ENCODE data around the gene ZNF398.

ZNF398 gene, protein sequence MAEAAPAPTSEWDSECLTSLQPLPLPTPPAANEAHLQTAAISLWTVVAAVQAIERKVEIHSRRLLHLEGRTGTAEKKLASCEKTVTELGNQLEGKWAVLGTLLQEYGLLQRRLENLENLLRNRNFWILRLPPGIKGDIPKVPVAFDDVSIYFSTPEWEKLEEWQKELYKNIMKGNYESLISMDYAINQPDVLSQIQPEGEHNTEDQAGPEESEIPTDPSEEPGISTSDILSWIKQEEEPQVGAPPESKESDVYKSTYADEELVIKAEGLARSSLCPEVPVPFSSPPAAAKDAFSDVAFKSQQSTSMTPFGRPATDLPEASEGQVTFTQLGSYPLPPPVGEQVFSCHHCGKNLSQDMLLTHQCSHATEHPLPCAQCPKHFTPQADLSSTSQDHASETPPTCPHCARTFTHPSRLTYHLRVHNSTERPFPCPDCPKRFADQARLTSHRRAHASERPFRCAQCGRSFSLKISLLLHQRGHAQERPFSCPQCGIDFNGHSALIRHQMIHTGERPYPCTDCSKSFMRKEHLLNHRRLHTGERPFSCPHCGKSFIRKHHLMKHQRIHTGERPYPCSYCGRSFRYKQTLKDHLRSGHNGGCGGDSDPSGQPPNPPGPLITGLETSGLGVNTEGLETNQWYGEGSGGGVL

DNA sequence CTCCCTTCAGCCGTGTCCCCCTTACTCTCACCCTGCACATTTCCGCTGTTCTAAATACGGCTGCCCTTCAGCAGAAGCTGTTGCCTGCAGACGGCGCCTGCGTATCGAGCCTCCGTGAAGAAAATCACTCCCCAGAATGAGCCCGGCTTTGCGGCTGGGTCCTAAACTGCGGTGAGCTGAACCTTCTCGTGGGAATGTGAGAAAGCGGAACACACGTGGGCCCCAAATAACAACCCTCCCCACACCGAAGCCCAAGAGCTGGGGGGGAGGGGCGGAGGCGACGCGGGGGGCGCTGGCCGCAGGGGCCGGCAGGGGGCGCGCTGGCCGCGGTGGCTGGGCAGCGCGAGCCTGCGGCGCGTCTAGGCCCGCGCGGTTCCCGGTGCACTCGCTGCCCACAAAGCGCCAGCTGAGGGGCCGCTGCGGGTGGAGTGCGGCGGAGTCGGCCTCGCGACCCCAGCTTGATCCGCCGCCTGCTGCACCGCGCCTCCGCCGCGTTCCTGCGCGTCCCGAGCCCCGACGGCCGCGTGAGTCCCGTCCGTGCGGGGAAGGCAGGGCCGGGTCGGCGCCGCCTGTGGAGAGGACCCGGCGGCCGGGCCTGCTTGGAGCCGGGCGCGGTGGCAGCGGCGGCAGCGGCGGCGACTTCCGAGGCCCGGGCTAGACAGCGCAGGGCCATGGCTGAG lies at the start of gene ZNF398:
TSS of gene ZNF398 (plus strand) at position 382 of the 680 bp plus-strand sequence. CDS start at position 672, 290 bp downstream.
- no peaks in the 10 kb centered on the region for H3K9me2 ChIP-seq (ENCODE audit: low read depth, low read length)
- no peaks in the 10 kb centered on the region for H4K20me1 ChIP-seq (ENCODE audit: insufficient read depth, low read length)
- H3K27me3 ChIP-seq (ENCODE audit: insufficient read depth, low read length): no peaks in the 10 kb centered on the region
- H3K36me3 ChIP-seq (ENCODE audit: insufficient read depth, low read length): peaks cover 3% of the 10 kb centered on the region; the same call in 1 of the 2 replicates
- H3K9ac ChIP-seq (ENCODE audit: low read length): peak within 1 kb of the TSS; percentile 72
- no peak within 1 kb of the TSS for H2AFZ ChIP-seq (ENCODE audit: low read length)
- H3K9me3 ChIP-seq (ENCODE audit: low read length): no peaks in the 10 kb centered on the region
- peaks cover 31% of the 10 kb centered on the region for H3K4me1 ChIP-seq (ENCODE audit: insufficient read depth, low read length, severe bottlenecking)
- TF ChIP-seq, protein P1, sequence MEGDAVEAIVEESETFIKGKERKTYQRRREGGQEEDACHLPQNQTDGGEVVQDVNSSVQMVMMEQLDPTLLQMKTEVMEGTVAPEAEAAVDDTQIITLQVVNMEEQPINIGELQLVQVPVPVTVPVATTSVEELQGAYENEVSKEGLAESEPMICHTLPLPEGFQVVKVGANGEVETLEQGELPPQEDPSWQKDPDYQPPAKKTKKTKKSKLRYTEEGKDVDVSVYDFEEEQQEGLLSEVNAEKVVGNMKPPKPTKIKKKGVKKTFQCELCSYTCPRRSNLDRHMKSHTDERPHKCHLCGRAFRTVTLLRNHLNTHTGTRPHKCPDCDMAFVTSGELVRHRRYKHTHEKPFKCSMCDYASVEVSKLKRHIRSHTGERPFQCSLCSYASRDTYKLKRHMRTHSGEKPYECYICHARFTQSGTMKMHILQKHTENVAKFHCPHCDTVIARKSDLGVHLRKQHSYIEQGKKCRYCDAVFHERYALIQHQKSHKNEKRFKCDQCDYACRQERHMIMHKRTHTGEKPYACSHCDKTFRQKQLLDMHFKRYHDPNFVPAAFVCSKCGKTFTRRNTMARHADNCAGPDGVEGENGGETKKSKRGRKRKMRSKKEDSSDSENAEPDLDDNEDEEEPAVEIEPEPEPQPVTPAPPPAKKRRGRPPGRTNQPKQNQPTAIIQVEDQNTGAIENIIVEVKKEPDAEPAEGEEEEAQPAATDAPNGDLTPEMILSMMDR (IDR thresholded peaks at IDR 0.05; ENCODE audit: low read length): peak; percentile 72
- no peak for TF ChIP-seq EZH2 (IDR thresholded peaks at IDR 0.05; ENCODE audit: borderline replicate concordance, low read length)
- peak within 1 kb of the TSS; percentile 89 for H3K4me2 ChIP-seq (ENCODE audit: low read length)
- peak within 1 kb of the TSS; percentile 92 for H3K4me3 ChIP-seq (ENCODE audit: low read depth, low read length, poor library complexity, severe bottlenecking)
- peaks cover 18% of the 10 kb centered on the region for H3K79me2 ChIP-seq (ENCODE audit: insufficient read depth, low read length)
- H3K27ac ChIP-seq (ENCODE audit: low read depth, low read length, poor library complexity, severe bottlenecking): peak within 1 kb of the TSS; percentile 80
- no peaks in the 10 kb centered on the region for H3F3A ChIP-seq (ENCODE audit: insufficient read depth, low read length)

DNA sequence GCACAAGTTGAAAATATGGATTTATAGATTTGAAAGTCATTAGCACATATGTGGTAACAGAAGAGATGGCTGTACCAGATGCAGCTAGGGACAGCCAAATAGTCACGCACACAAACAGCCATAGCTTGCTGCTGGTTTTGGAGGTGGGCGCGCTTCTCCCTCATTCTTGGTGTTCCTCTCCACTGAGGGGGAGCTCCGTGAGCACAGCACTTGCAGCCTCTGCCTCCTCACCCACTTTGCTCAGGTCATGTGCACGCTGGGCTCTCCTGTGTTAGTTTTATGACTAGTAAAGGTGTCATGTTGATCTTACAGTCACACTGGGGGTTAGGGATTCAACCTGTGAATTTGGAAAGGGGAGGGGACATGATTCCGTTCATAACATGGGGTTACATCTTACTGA lies 48.2 kb upstream of the ZNF398 start:
- Histone ChIP-seq H3K9me2 (ENCODE audit: low read depth, low read length) (no peaks in the 10 kb centered on the region), H3K4me3 (ENCODE audit: low read depth, low read length, poor library complexity, severe bottlenecking) (no peak overlapping the region), H4K20me1 (ENCODE audit: insufficient read depth, low read length) (no peaks in the 10 kb centered on the region), H3K9ac (ENCODE audit: low read length) (no peak overlapping the region), H3K27ac (ENCODE audit: low read depth, low read length, poor library complexity, severe bottlenecking) (no peak overlapping the region), H3K27me3 (ENCODE audit: insufficient read depth, low read length) (no peaks in the 10 kb centered on the region; the same call in 1 of the 2 replicates), H3K4me1 (ENCODE audit: insufficient read depth, low read length, severe bottlenecking) (no peaks in the 10 kb centered on the region), H3K9me3 (ENCODE audit: low read length) (no peaks in the 10 kb centered on the region), H3F3A (ENCODE audit: insufficient read depth, low read length) (0 out of 2 replicates have a peak, but pooled peaks cover 2% of the 10 kb centered on the region), H3K79me2 (ENCODE audit: insufficient read depth, low read length) (no peaks in the 10 kb centered on the region), H3K36me3 (ENCODE audit: insufficient read depth, low read length) (no peaks in the 10 kb centered on the region), H3K4me2 (ENCODE audit: low read length) (no peak overlapping the region), H2AFZ (ENCODE audit: low read length) (no peak overlapping the region)
- no peak for TF ChIP-seq EZH2 (IDR thresholded peaks at IDR 0.05; ENCODE audit: borderline replicate concordance, low read length)

DNA sequence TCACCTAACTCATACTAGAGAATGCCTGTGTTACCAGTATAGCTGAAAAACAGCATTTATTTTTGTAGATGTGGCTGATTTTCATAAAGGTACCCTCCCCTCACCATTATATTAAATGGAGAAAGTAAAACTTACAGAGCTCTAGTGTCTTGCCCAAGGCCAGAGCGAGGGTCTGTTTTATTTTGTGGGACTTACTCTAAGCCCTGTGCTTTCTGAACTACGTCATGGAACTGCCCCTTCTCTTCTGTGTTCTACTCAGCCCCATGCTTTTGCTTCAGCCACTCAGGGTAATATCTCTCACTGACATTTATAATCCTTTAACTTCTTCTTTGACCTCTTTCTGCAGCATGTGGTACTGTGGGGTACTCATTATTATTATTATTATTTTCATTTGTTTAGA lies 46.4 kb upstream of the ZNF398 start:
- Histone ChIP-seq H2AFZ (ENCODE audit: low read length) (no peak overlapping the region), H3K9ac (ENCODE audit: low read length) (no peak overlapping the region), H3K4me2 (ENCODE audit: low read length) (no peak overlapping the region), H3K27ac (ENCODE audit: low read depth, low read length, poor library complexity, severe bottlenecking) (no peak overlapping the region), H3K9me3 (ENCODE audit: low read length) (no peaks in the 10 kb centered on the region), H3K79me2 (ENCODE audit: insufficient read depth, low read length) (no peaks in the 10 kb centered on the region), H3K4me1 (ENCODE audit: insufficient read depth, low read length, severe bottlenecking) (no peaks in the 10 kb centered on the region), H3K9me2 (ENCODE audit: low read depth, low read length) (no peaks in the 10 kb centered on the region), H3K4me3 (ENCODE audit: low read depth, low read length, poor library complexity, severe bottlenecking) (no peak overlapping the region), H3F3A (ENCODE audit: insufficient read depth, low read length) (0 out of 2 replicates have a peak, but pooled peaks cover 2% of the 10 kb centered on the region), H4K20me1 (ENCODE audit: insufficient read depth, low read length) (no peaks in the 10 kb centered on the region), H3K36me3 (ENCODE audit: insufficient read depth, low read length) (no peaks in the 10 kb centered on the region), H3K27me3 (ENCODE audit: insufficient read depth, low read length) (no peaks in the 10 kb centered on the region; the same call in 1 of the 2 replicates)
- TF ChIP-seq, protein P1 (IDR thresholded peaks at IDR 0.05; ENCODE audit: low read length): no peak
- TF ChIP-seq EZH2 (IDR thresholded peaks at IDR 0.05; ENCODE audit: borderline replicate concordance, low read length): no peak
